Lung (tissue), 12 donors: ENCODE data around the gene DR1. TPM values are rescaled to one million over a fixed set of nuclear protein-coding genes. Genes with fewer than 3 reads are reported as not detected.

Experiments
- ATAC-seq: fragments of 200-7000 bp; cut with Tn5 transposase; one replicate; pipeline ENCODE4 v1.9.1; 2020; ENCODE audit warnings: moderate number of reproducible peaks; ENCODE audit not compliant: insufficient read depth, low FRiP score
- DNase-seq, 3 donors: peaks; one replicate each; pipeline ENCODE4 v3.0.0-alpha.2; 2013 to 2017
- H3K27ac ChIP-seq, 2 donors: one replicate each; pipeline ENCODE4 v1.5.1; 2013; ENCODE audit warnings: mild to moderate bottlenecking in 2 of 2, moderate library complexity in 2 of 2, control low read depth in 1 of 2, inconsistent platforms in 1 of 2, low read depth in 1 of 2, low read length in 1 of 2
- H3K27me3 ChIP-seq, 3 donors: one replicate each; pipeline ENCODE4 v1.5.1; 2013; ENCODE audit warnings: low read length in 2 of 3; ENCODE audit not compliant: control insufficient read depth in 3 of 3, insufficient read depth in 3 of 3
- H3K36me3 ChIP-seq, 4 donors: one replicate each; pipeline ENCODE4 v1.5.1; 2013; ENCODE audit warnings: low read length in 4 of 4, mild to moderate bottlenecking in 1 of 4, moderate library complexity in 1 of 4; ENCODE audit not compliant: control insufficient read depth in 4 of 4, insufficient read depth in 4 of 4
- H3K4me1 ChIP-seq, 5 donors: one replicate each; pipeline ENCODE4 v1.5.1; 2013; ENCODE audit warnings: low read length in 5 of 5, mild to moderate bottlenecking in 2 of 5, moderate library complexity in 1 of 5; ENCODE audit not compliant: control insufficient read depth in 5 of 5, insufficient read depth in 5 of 5
- H3K4me3 ChIP-seq: one replicate; pipeline ENCODE4 v1.5.1; 2013; ENCODE audit warnings: mild to moderate bottlenecking, control low read depth, moderate library complexity
- H3K9ac ChIP-seq, 2 donors: one replicate each; pipeline ENCODE4 v1.5.1; 2013; ENCODE audit warnings: low read length in 2 of 2, control low read depth in 1 of 2; ENCODE audit not compliant: insufficient read depth in 1 of 2
- H3K9me3 ChIP-seq, 4 donors: one replicate each; pipeline ENCODE4 v1.5.1; 2013; ENCODE audit warnings: low read length in 3 of 4, mild to moderate bottlenecking in 1 of 4, moderate library complexity in 1 of 4; ENCODE audit not compliant: control insufficient read depth in 4 of 4, insufficient read depth in 3 of 4
- CTCF ChIP-seq: IDR thresholded peaks from 2 replicates; pipeline ENCODE4 v1.5.1; 2012; ENCODE audit warnings: mild to moderate bottlenecking; ENCODE audit errors: control extremely low read depth, extremely low read depth
- WGBS, 2 donors: extraction: QIAGEN DNeasy Blood & Tissue Kit; methylation state at CpG; one replicate each; pipeline ENCODE4 v1.1.7; 2013; 5-methylcytosine and 5-hydroxymethylcytosine counted together
- polyA plus RNA-seq, 2 donors: library from polyadenylated mRNA; stranded (reverse); fragments of 200-250 nt; gene quantifications; one replicate each; pipeline ENCODE4 v1.2.1, GENCODE V29; 2013
- total RNA-seq, 2 donors: library from RNA; depleted of rRNA in 1 of 2; stranded (reverse); fragments of >200 nt in 1 of 2; gene quantifications; one replicate each; pipeline ENCODE4 v1.2.1, GENCODE V29; 2014 to 2021
- donor health status: control.
- donor health status: control.
- donor health status: Bipolar disorder and iron deficiency.
- donor health status: healthy.
- donor health status: DM: yes; HTN: yes; CAD: no.

Gene DR1
- total and polyA plus RNA-seq, 4 donors = 10.5 to 59.5 (median 34.4) TPM

- Histone ChIP-seq H3K36me3 (peaks cover 5 to 6% (median 5%) of the 10 kb centered on the region in 4 donors), H3K27ac (no peak overlapping the region), H3K27me3 (no peaks in the 10 kb centered on the region), H3K4me1 (peaks cover 0 to 9% (median 0%) of the 10 kb centered on the region in 5 donors), H3K9ac (no peak overlapping the region), H3K4me3 (no peak overlapping the region), H3K9me3 (no peaks in the 10 kb centered on the region)
- DNase-seq (no peak), ATAC-seq (no peak)
- no peak for TF ChIP-seq CTCF
Measured at GRCh38 chr1:93340090-93340489, 5.6 kb upstream of the DR1 start.

GRCh38 chr1:93344484-93344883, 1.2 kb upstream of the DR1 start:
- Histone ChIP-seq H3K9ac (no peak overlapping the region), H3K36me3 (peaks cover 0 to 3% (median 0%) of the 10 kb centered on the region in 4 donors), H3K27me3 (no peaks in the 10 kb centered on the region), H3K4me3 (no peak overlapping the region), H3K9me3 (no peaks in the 10 kb centered on the region), H3K4me1 (peaks cover 0 to 25% (median 1%) of the 10 kb centered on the region in 5 donors), H3K27ac (no peak overlapping the region)
- ATAC-seq (no peak), DNase-seq (no peak)
- no peak for TF ChIP-seq CTCF
- 93 to 98% methylated on average over 6 of the region's 6 CpGs for WGBS, 2 donors

GRCh38 chr1:93344886-93345632, 648 bp upstream of the DR1 start:
- Histone ChIP-seq H3K4me3 (peak overlapping the region; percentile 97), H3K36me3 (peaks cover 0 to 3% (median 0%) of the 10 kb centered on the region in 4 donors), H3K27me3 (no peaks in the 10 kb centered on the region), H3K27ac (peak overlapping the region; percentile 99), H3K9ac (peak overlapping the region; percentile 93 to 95), H3K4me1 (peaks cover under 1 to 31% (median 1%) of the 10 kb centered on the region in 5 donors), H3K9me3 (no peaks in the 10 kb centered on the region)
- peak; percentile 8 for ATAC-seq
- WGBS, 2 donors = 22 to 23% methylated on average over 12 of the region's 12 CpGs
- no peak for TF ChIP-seq CTCF
- DNase-seq = no peak
